Caki2 (cell line): ENCODE results near the gene TRPM3. TPM values are rescaled to one million over a fixed set of nuclear protein-coding genes. Genes with fewer than 3 reads are reported as not detected.

ENCODE experiments used
- DNase-seq: peaks from one replicate; pipeline ENCODE4 v3.0.0-alpha.2; 2015; ENCODE audit warnings: low read depth
- in situ Hi-C: cut with HindIII; loops from 2 replicates; pipeline ENCODE4 v1.10.0; 2016; ENCODE audit warnings: low sequenced_read_pairs, low pct_unique_long_range_greater_than_20kb, mixed read lengths
- total RNA-seq: library from RNA; depleted of rRNA; stranded (reverse); fragments of >200 nt; shearing (Covaris generic); gene quantifications from 2 replicates; pipeline ENCODE4 v1.2.3, GENCODE V29; 2014; ENCODE audit warnings: low replicate concordance

The TRPM3 gene
- total RNA-seq, 1 experiment from 2014 or later = 0.37 TPM

- in situ Hi-C loops = no loop called here
- no peak for DNase-seq
Measured at GRCh38 chr9:70964861-70965260, 156.6 kb downstream of the TRPM3 start.

GRCh38 chr9:70963554-70963953 lies 157.9 kb downstream of the TRPM3 start:
- in situ Hi-C loops = no loop called here
- DNase-seq = no peak

- in situ Hi-C loops = no loop called here
- DNase-seq = no peak
Measured at GRCh38 chr9:70962761-70963440, 158.5 kb downstream of the TRPM3 start.

GRCh38 chr9:70959366-70959765 lies 162.1 kb downstream of the TRPM3 start:
- in situ Hi-C loops = no loop called here
- no peak for DNase-seq

GRCh38 chr9:70954596-70955143 lies 166.8 kb downstream of the TRPM3 start:
- in situ Hi-C loops = no loop called here
- no peak for DNase-seq

GRCh38 chr9:70954126-70954525 lies 167.3 kb downstream of the TRPM3 start:
- DNase-seq = peak; percentile 2
- in situ Hi-C loops = no loop called here

- in situ Hi-C loops = no loop called here
Measured at GRCh38 chr9:70951749-70952727, 169.4 kb downstream of the TRPM3 start.

GRCh38 chr9:70950270-70950669 lies 171.2 kb downstream of the TRPM3 start:
- in situ Hi-C loops = no loop called here
- no peak for DNase-seq

More at GRCh38 chr9:70951749-70952727, 169.4 kb downstream of the TRPM3 start:
- no peak for DNase-seq

- in situ Hi-C loops = no loop called here
- no peak for DNase-seq
Measured at GRCh38 chr9:70949239-70949638, 172.2 kb downstream of the TRPM3 start.

GRCh38 chr9:70948744-70949143 lies 172.7 kb downstream of the TRPM3 start:
- DNase-seq = no peak
- in situ Hi-C loops = no loop called here

- no peak for DNase-seq
- in situ Hi-C loops = no loop called here
Measured at GRCh38 chr9:70947511-70947910, 173.9 kb downstream of the TRPM3 start.

- in situ Hi-C loops = no loop called here
Measured at GRCh38 chr9:70947086-70947485, 174.3 kb downstream of the TRPM3 start.

GRCh38 chr9:70945301-70945700 lies 176.1 kb downstream of the TRPM3 start:
- no peak for DNase-seq

More at GRCh38 chr9:70947086-70947485, 174.3 kb downstream of the TRPM3 start:
- DNase-seq = no peak

GRCh38 chr9:70941191-70941590 lies 180.2 kb downstream of the TRPM3 start:
- DNase-seq = no peak
- in situ Hi-C loops = no loop called here

More at GRCh38 chr9:70945301-70945700, 176.1 kb downstream of the TRPM3 start:
- in situ Hi-C loops = no loop called here

GRCh38 chr9:70940605-70941004 lies 180.8 kb downstream of the TRPM3 start:
- DNase-seq = no peak
- in situ Hi-C loops = no loop called here

- in situ Hi-C loops = no loop called here
- no peak for DNase-seq
Measured at GRCh38 chr9:70936536-70936935, 184.9 kb downstream of the TRPM3 start.

- in situ Hi-C loops = no loop called here
- DNase-seq = no peak
Measured at GRCh38 chr9:70935856-70936255, 185.6 kb downstream of the TRPM3 start.

- DNase-seq = no peak
- in situ Hi-C loops = no loop called here
Measured at GRCh38 chr9:70934642-70935041, 186.8 kb downstream of the TRPM3 start.

- in situ Hi-C loops = no loop called here
- DNase-seq = no peak
Measured at GRCh38 chr9:70933321-70933720, 188.1 kb downstream of the TRPM3 start.
